GM21576 (cell line): ENCODE data around the gene TMEM79.

Source experiments
- ATAC-seq: cut with Tn5 transposase; IDR thresholded peaks from one replicate; pipeline ENCODE4 v1.9.1; 2021; ENCODE audit warnings: mild to moderate bottlenecking, moderate library complexity; ENCODE audit not compliant: unreplicated experiment

The TMEM79 gene

DNA sequence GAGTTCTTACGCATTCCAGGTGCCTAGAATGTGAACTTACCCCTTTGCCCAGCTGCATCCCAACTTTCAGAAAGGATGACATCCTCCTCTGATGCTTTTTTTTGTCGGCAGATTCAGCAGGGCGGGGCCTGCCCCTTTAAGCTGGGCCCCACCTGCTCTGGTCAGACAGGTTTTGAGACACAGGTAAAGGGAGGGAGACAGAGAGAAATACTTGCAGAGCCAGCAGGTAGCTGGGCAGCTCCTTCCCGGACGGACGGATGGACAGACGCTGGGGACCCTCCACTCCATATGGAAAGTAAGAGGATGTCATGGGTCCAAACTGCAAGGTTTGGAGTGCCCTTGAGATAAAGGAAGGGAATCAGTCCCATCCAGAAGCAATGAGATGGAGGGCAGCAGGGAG, at the start of gene TMEM79:
Gene TMEM79, plus strand, starts transcription at position 214 of the 400 bp plus-strand sequence. CDS start 902 bp downstream, outside the sequence.
- ATAC-seq = no peak

DNA sequence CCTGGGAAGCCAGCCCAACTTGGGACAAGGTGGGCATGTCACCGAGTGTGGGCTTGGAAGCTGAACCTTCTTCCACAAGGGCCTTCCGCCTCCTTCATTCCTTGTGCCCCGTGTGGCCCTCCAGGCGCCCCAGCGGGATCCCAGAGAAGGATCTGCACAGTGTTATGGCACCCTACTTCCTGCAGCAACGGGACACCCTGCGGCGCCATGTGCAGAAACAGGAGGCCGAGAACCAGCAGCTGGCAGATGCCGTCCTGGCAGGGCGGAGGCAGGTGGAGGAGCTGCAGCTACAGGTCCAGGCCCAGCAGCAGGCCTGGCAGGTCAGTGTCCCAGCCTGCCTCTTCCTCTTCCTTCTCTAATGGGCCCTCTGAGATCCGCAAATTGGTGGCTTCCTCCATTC, 48.0 kb upstream of the TMEM79 start:
- no peak for ATAC-seq

DNA sequence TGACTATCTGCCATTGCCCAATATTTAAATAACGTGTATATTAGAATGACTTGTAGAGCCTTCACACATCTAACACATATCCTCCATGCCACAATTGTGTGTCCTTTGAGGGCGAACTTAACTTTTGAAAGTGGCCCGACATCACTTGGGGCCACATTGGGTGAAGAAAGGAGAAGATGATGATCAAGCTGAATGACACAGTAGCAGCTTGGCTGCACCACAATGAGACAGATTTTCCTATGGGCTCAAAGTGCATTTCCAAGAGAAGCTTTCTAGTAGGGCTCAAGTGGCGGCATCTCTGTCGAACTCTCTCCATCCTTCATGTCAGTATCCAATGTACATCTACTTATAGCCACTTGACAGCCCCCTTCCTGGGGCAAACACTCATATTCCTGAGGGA, 45.9 kb upstream of the TMEM79 start:
- ATAC-seq = no peak

- ATAC-seq = no peak
Measured at GRCh38 chr1:156241311-156241811, 42.8 kb upstream of the TMEM79 start.

DNA sequence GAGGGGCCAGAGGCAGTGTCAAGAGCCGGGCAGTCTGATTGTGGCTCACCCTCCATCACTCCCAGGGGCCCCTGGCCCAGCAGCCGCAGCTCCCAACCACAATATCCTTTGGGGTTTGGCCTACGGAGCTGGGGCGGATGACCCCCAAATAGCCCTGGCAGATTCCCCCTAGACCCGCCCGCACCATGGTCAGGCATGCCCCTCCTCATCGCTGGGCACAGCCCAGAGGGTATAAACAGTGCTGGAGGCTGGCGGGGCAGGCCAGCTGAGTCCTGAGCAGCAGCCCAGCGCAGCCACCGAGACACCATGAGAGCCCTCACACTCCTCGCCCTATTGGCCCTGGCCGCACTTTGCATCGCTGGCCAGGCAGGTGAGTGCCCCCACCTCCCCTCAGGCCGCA, 42.2 kb upstream of the TMEM79 start, which contains the start of gene BGLAP:
Gene BGLAP, plus strand, starts transcription at position 259 of the 400 bp plus-strand sequence. Its CDS starts 48 bp downstream, at position 307.
- no peak for ATAC-seq

DNA sequence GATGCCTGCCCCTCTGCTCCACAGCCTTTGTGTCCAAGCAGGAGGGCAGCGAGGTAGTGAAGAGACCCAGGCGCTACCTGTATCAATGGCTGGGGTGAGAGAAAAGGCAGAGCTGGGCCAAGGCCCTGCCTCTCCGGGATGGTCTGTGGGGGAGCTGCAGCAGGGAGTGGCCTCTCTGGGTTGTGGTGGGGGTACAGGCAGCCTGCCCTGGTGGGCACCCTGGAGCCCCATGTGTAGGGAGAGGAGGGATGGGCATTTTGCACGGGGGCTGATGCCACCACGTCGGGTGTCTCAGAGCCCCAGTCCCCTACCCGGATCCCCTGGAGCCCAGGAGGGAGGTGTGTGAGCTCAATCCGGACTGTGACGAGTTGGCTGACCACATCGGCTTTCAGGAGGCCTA, 41.4 kb upstream of the TMEM79 start:
- no peak for ATAC-seq

- ATAC-seq = no peak
Measured at GRCh38 chr1:156244126-156244525, 40.0 kb upstream of the TMEM79 start.

DNA sequence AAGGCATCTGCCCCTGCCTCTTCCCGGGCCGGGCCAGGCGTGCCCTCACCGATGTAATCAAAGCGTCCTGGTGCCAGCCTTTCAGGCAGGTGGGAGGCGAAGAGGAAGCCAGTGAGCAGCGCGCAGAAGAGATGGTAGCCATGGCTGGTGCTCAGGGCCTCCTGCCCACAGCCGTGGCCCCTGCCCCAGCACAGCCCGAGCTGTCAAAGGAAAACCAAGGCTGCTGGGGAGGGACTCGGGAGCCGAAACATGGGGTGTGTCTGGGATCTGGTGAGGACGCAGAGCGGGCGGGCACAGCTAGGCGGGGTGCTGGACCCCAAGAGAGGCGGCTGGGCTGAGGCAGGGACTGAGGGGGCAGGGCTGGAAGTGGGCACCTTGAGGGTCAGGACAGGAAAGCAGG, 39.4 kb upstream of the TMEM79 start:
- ATAC-seq = no peak

GRCh38 chr1:156245451-156246232, 38.5 kb upstream of the TMEM79 start:
- no peak for ATAC-seq

GRCh38 chr1:156246241-156246780, 37.8 kb upstream of the TMEM79 start:
- ATAC-seq = no peak

DNA sequence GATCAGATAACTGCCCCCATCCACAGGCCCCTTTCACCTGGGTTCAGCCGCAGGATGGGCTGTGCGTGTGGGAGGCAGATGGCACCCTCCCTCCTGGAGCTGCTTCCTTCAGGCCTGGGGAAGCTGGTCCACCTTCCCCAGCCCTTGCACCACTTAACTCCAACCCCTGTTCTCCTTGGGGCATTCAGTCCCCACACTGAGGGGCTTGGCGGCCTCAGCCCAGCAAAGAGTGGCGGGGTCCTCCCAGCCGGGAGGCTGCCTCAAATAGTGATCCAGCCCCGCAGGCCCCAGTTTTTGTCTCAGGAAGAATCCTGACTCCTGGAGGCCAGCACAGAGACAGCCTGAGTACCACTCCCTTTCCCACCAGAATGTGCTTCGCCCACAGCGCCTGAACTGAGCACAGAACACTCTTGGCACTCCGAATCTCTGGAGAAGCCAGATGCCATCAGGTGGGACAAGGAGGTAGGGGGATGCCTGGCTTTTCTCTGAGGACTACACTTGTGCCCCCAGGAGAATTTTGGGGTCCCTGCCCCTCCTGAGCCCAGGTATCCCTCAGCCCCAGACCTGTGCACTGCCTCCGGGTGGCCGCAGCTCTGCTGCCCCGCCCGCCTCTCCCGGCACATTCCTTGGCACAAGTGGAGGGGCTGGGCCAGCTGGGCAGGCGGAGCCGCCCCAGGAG, 37.2 kb upstream of the TMEM79 start:
- no peak for ATAC-seq

GRCh38 chr1:156247460-156248322, 36.4 kb upstream of the TMEM79 start, which contains the start of gene PAQR6:
TSS of gene PAQR6 (minus strand) at chr1:156248056. CDS start at chr1:156246731, 1,325 bp downstream.
- no peak for ATAC-seq

GRCh38 chr1:156248323-156248683, 35.8 kb upstream of the TMEM79 start:
- no peak for ATAC-seq

- ATAC-seq = no peak
Measured at GRCh38 chr1:156249593-156249992, 34.5 kb upstream of the TMEM79 start.

DNA sequence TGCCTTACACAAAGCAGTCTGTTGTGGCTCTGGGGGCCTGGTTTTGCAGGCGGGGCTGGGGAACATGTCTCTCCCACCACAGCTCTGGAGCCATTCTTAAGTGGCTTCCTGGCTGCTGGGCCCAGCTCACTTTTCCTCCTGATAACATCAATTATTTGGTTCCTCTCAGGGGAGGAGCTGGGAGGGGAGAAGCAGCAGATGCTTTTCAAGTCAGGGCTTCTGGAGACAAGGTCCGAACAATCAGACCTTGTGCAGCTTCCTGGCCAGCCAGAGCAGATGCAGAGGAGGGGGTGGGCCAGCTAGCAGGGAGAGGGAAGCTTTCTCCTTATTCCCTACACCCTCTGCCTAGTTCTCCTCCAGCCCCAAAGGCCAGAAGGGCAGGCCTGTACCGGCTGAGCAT, 32.6 kb upstream of the TMEM79 start:
- ATAC-seq = no peak

GRCh38 chr1:156253634-156254033, 30.5 kb upstream of the TMEM79 start:
- no peak for ATAC-seq

DNA sequence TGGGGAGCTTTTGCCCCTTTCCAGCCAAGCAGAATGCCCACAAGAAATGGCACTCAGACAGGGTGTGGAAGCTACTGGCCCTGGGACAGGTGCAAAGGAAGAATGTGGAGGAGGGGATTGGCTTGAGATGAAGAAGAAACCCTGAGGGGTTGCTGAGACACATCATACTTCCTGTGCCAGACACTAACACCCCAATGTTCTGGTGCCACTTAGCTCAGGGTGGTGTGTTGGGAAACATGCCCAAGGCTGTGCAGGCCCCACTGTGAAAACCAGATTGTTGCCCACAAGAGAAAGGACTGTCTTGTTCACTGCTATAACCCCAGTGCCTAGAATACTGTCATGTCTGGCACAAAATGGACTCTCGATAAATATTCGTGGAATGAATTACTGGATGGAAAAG, 26.4 kb upstream of the TMEM79 start:
- no peak for ATAC-seq

- no peak for ATAC-seq
Measured at GRCh38 chr1:156258859-156259258, 25.3 kb upstream of the TMEM79 start.

GRCh38 chr1:156259805-156260204, 24.3 kb upstream of the TMEM79 start:
- no peak for ATAC-seq

DNA sequence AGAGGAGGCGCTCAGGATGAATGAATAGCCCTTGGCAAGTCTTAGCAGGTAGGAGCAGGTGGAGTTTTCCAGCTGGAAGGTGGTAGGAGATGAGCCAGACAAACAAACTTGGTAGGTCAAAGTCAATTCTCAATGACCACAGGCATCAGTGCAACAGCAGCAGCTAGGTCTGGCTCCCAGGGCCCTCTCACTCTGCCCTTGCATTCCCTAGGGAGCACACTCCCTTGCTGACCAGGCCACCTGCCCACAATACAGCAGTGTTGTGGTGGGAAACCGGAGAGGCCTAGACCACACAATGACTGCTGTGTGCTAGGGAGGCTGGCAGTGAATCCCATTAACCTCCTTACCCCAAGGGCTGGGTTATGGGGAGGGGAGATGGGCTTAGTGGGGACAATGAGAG, 23.2 kb upstream of the TMEM79 start:
- ATAC-seq = no peak
